WERI-Rb-1 (cell line): Measurements from ENCODE around the gene AKAP6.

ENCODE experiments used
- DNase-seq: peaks from one replicate; pipeline ENCODE4 v3.0.0-alpha.2; 2020
- H3K27ac ChIP-seq: fragments of 250-450 bp; sonication (Bioruptor Pico); 2 replicates; pipeline ENCODE4 v1.5.1; 2020; ENCODE audit warnings: mild to moderate bottlenecking, moderate library complexity
- H3K27me3 ChIP-seq: fragments of 250-450 bp; sonication (Bioruptor Pico); 2 replicates; pipeline ENCODE4 v1.5.1; 2021; ENCODE audit warnings: mild to moderate bottlenecking, low read depth, moderate library complexity; ENCODE audit not compliant: insufficient read depth, severe bottlenecking
- H3K36me3 ChIP-seq: fragments of 250-450 bp; sonication (Bioruptor Pico); 2 replicates; pipeline ENCODE4 v1.5.1; 2020; ENCODE audit warnings: mild to moderate bottlenecking, moderate library complexity
- H3K4me3 ChIP-seq: 2 replicates; pipeline ENCODE4 v1.5.1; 2011; ENCODE audit warnings: low read depth, mild to moderate bottlenecking, control low read depth, low read length
- H3K9me3 ChIP-seq: fragments of 250-450 bp; sonication (Bioruptor Pico); 2 replicates; pipeline ENCODE4 v1.5.1; 2021; ENCODE audit warnings: mild to moderate bottlenecking, moderate library complexity; ENCODE audit not compliant: severe bottlenecking
- CTCF ChIP-seq: IDR thresholded peaks from 2 replicates; pipeline ENCODE4 v1.5.1; 2011; ENCODE audit warnings: low read depth, mild to moderate bottlenecking, control low read depth, inconsistent platforms, low read length

The AKAP6 gene

DNA sequence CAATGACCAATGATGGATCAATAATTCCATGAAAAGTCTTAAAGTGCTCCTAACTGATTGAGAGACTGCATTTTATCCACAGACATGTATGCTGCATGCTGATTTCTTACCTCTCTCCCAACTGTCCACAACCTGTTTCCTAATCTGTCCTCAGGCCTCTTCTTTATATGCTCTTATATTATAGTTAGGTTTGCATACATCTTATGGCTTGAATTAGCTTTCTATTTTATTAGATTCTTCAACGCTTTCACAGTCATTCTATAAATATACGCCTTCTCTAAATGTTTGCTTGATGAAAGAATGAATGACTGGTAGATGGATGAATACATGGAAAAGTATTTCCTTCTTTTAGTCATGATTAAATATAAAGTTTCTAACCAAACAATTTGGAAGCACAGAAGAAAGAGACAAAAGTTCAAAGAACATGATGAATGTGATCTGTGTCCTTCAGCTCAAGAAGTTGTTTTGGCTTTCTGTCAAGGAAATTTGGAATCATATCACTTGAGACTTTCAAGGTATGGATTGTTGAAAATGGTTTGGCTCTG is 517.8 kb downstream of the AKAP6 start:
- DNase-seq, result no peak
- Histone ChIP-seq H3K27me3 (no peaks in the 10 kb centered on the region), H3K27ac (no peak overlapping the region), H3K36me3 (no peaks in the 10 kb centered on the region), H3K9me3 (no peaks in the 10 kb centered on the region), H3K4me3 (no peak overlapping the region)
- no peak for TF ChIP-seq CTCF

DNA sequence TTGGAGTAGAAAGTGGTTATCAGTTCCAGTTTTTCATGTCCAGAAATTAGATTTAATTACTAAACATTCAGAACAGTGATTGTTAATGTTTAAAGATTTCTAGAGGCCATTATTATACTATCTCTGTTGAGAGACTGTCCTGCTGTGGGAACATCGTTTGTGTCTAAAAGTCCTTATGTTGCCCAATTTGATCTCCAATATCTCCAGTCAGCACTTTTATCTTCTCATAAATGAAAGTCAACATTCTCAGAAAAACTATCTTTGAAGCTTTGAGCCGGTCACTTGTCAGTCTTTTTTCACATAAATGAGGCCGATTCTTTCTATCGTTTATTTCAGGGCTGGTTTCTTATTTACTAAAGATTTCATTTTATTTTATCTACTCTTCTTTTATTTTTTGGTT is 518.8 kb downstream of the AKAP6 start:
- no peak overlapping the region for H3K4me3 ChIP-seq
- H3K27ac ChIP-seq, result no peak overlapping the region
- H3K36me3 ChIP-seq, result no peaks in the 10 kb centered on the region
- H3K27me3 ChIP-seq, result no peaks in the 10 kb centered on the region
- DNase-seq, result no peak
- no peaks in the 10 kb centered on the region for H3K9me3 ChIP-seq
- TF ChIP-seq CTCF, result no peak

- no peak for DNase-seq
- Histone ChIP-seq H3K27ac (no peak overlapping the region), H3K36me3 (no peaks in the 10 kb centered on the region), H3K4me3 (no peak overlapping the region), H3K27me3 (no peaks in the 10 kb centered on the region), H3K9me3 (no peaks in the 10 kb centered on the region)
- no peak for TF ChIP-seq CTCF
Observed at GRCh38 chr14:32865827-32866376, 536.8 kb downstream of the AKAP6 start.

GRCh38 chr14:32883188-32883587 is 554.1 kb downstream of the AKAP6 start:
- DNase-seq, result no peak
- H3K4me3 ChIP-seq, result no peak overlapping the region
- no peaks in the 10 kb centered on the region for H3K36me3 ChIP-seq
- no peaks in the 10 kb centered on the region for H3K27me3 ChIP-seq
- no peak overlapping the region for H3K27ac ChIP-seq
- no peak for TF ChIP-seq CTCF
- H3K9me3 ChIP-seq, result peaks cover 2% of the 10 kb centered on the region
